Measurements from ENCODE around the gene GALNS. TPM values are rescaled to one million over a fixed set of nuclear protein-coding genes. Genes with fewer than 3 reads are reported as not detected.
"Not testable (repeated sequence)": the region's sequence is repeated elsewhere in the genome, so short reads cannot be mapped to it uniquely, and the experiment has no call there.

GALNS gene
- total RNA-seq (2014; rRNA removed; shearing (Covaris generic)) = 15.2 and 15.4 TPM in 2 replicates
- polyA plus RNA-seq (2015; cell fraction: cytosol; rRNA removed) = 75.3 and 80.6 TPM in 2 replicates
- 31.6 and 36.5 TPM in 2 replicates for polyA plus RNA-seq (2015; cell fraction: nucleus; rRNA removed)

DNA sequence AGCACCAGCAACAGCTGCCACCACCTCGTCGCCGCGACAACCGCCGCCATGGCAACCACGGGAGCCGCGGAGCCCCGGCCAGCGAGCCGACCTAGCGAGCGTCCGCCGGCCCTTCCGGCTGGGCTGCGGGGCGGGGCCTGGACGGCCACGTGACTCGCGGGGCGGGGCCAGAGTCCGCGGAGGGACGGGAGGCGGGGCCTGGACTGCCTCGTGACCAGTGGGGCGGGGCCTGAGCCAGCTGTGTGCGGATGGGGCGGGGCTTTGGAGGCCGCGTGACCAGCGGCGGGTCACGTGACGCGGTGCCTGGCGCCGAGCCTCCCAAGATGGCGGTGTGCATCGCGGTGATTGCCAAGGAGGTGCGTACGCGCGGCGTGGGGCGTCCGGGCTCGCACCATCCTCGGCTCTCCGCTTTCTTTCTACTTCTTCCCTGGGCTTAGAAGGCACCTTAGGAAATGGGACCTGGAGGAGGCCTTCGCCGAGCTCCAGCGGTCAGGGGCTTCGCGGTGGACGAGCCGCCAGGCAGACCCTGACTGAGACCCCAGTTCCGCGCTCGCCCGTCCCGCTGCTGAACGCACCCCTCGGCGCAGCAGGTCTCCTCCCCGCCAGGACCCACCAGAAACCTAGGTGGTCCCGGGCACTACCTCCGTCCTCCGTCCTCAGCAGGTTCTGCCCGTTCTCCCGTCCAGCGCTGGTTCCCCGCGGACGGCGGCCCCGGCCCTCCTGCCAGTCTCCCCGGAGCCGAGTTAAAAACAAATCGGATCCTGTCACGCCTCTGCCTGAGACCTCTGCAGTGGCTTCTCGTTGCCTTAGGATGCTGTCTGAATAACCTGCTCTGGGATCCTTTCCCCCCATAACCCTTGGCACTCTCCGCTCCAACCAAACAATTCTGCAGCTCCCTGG, at the start of gene GALNS, which contains the start of gene TRAPPC2L:
TSS of gene GALNS (minus strand) at position 120 of the 900 bp plus-strand sequence. CDS start at position 50, 70 bp downstream.
TSS of gene TRAPPC2L (plus strand) at position 300 of the 900 bp plus-strand sequence. CDS start at position 324, 24 bp downstream.
- in situ Hi-C loops (cut with HindIII; ENCODE audit: low pct_unique_long_range_greater_than_20kb, low sequenced_read_pairs) = no loop called here
- DNase-seq (ENCODE audit: low read depth, low spot score) = peak; percentile 90

DNA sequence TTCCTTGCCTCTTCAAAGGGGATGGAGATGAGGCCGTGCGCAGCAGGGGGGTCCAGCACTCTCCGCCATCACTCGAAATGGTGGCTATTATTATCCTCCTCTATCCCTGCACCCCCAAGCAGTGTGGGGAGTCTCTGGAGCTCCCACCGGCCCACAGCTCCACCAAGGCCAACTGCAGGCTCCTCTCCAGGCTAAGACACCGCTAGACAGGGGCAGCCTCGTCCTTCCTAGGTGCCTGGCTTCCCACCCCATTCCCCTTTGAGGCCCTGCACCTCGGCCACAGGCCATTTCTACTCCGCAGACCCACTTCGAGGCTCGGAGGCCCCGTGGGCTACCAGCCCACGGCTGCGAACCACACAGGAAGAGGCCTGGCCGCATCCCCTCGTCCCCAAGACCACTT, 49.3 kb upstream of the GALNS start:
- DNase-seq (ENCODE audit: low read depth, low spot score) = no peak
- in situ Hi-C loops (cut with HindIII; ENCODE audit: low pct_unique_long_range_greater_than_20kb, low sequenced_read_pairs) = no loop called here

DNA sequence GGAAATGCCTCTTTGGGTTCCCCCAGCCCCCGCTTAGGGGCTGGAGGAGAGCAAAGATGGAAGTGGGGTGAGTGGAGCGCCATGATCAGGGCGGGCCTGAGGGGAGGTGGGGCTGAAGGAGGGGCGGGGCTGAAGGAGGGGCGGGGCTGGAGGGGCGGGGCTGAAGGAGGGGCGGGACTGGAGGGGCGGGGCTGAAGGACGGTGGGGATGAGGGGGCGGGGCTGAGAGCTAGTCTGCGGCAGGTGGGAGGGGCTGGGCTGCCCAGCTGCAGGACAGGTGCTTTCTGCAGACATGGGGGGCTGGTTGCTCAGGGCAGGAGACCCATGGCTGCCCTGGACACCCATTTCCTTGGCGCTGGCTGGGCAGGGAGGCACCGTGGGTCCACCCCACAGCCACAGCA, 48.8 kb upstream of the GALNS start:
- in situ Hi-C loops (cut with HindIII; ENCODE audit: low pct_unique_long_range_greater_than_20kb, low sequenced_read_pairs) = no loop called here
- peak; percentile 19 for DNase-seq (ENCODE audit: low read depth, low spot score)

- DNase-seq (ENCODE audit: low read depth, low spot score) = no peak
- in situ Hi-C loops (cut with HindIII; ENCODE audit: low pct_unique_long_range_greater_than_20kb, low sequenced_read_pairs) = no loop called here
Measured at GRCh38 chr16:88904676-88905365, 48.1 kb upstream of the GALNS start.

DNA sequence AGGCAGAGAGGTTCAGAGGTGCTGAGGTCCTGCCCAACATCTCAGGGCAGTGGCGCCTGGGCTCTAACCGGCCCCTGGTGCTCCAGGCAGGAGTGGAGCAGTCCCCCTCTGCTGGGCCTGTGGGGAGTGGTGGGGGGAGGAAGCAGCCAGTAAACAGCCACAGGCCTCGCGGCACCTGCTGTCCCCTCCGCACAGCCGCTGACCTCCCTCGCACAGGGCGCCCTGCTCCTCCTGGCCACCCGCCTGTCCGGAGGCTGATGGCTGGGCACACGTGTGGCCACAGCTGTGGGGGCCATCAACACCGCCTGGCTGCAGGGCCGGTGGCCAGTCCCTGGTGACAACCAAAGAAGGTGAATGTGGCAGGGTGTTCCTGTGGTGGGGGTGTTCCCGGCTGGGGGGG, 46.5 kb upstream of the GALNS start:
- DNase-seq (ENCODE audit: low read depth, low spot score) = no peak
- in situ Hi-C loops (cut with HindIII; ENCODE audit: low pct_unique_long_range_greater_than_20kb, low sequenced_read_pairs) = no loop called here

GRCh38 chr16:88902744-88903143, 46.0 kb upstream of the GALNS start:
- in situ Hi-C loops (cut with HindIII; ENCODE audit: low pct_unique_long_range_greater_than_20kb, low sequenced_read_pairs) = no loop called here
- no peak for DNase-seq (ENCODE audit: low read depth, low spot score)

GRCh38 chr16:88901718-88902337, 45.1 kb upstream of the GALNS start:
- DNase-seq (ENCODE audit: low read depth, low spot score) = peak; percentile 12
- in situ Hi-C loops (cut with HindIII; ENCODE audit: low pct_unique_long_range_greater_than_20kb, low sequenced_read_pairs) = no loop called here

DNA sequence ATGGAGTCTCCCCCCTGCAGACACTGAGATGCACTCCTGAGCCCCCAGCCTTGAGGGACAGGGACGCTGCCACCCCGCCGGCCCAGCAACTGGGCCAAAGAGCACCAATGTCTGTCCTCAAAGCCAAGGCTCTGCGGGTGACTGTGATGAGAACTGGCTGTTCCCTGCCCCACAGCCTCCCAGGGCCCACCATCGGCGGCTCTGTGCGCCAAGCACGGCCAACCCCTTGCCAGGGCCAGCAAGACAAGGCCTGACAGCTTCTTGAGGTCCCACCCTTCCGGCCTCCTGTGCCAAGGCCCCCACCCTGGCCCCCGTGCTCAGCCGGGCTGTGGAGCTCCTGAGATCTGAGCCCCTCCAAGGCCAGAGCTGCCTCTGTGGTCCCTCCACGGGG, 43.9 kb upstream of the GALNS start:
- in situ Hi-C loops (cut with HindIII; ENCODE audit: low pct_unique_long_range_greater_than_20kb, low sequenced_read_pairs) = no loop called here
- DNase-seq (ENCODE audit: low read depth, low spot score) = no peak

GRCh38 chr16:88899901-88900661, 43.3 kb upstream of the GALNS start:
- DNase-seq (ENCODE audit: low read depth, low spot score) = no peak
- in situ Hi-C loops (cut with HindIII; ENCODE audit: low pct_unique_long_range_greater_than_20kb, low sequenced_read_pairs) = no loop called here

DNA sequence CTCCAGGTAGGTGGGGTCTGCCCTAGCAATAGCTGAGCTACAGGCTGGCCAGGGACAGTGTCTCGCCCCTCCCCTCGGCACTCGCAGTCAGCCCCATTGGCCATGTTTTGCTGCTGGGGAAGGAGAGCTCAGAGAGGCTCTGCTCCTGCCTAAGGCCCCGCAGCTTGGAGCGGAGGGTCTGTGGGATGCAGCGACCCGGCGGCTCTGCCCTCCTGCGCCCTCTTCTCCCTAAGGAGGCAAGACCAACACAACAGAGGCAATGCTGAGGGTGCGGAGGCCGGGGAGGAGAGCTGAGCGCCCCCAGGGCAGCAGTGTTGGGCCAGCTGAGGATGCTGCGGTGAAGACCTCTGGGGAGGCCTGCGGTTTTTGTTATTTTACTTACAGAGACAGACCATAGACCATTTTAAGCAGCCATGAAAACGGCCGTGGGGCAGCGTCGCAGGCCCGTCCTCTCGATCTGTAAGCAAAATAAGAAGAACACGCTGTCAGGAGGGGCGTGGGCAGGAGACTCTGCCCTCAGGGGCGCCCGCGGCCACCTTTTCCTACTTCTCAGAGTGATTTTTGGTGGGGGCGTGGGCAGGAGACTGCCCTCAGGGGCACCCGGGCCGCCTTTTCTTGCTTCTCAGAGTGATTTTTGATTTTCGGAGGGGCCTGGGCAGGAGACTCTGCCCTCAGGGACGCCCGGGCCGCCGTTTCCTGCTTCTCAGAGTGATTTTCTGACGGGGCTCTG, 41.1 kb upstream of the GALNS start:
- in situ Hi-C loops (cut with HindIII; ENCODE audit: low pct_unique_long_range_greater_than_20kb, low sequenced_read_pairs) = no loop called here
- DNase-seq (ENCODE audit: low read depth, low spot score) = no peak

GRCh38 chr16:88896238-88897070, 39.7 kb upstream of the GALNS start:
- in situ Hi-C loops (cut with HindIII; ENCODE audit: low pct_unique_long_range_greater_than_20kb, low sequenced_read_pairs) = no loop called here
- no peak for DNase-seq (ENCODE audit: low read depth, low spot score)

DNA sequence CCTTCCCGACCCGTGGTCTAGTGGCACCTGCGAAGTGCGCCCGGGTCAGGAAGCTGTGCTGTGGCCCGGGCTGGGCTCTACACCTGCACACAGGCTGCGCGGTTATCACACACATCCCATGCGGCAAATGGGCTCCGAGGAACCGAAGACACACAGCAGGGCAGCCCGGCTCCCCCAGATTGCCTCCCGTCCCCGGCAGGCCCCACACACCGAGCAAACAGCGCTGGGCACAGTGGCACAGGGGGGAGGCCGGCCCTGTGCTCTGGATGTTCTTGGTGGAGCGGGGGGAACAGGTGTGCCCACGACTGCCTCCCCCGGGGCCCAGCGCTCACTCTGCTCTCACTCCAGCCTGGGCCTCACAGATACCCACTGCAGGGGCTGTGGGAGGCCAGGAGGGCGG, 38.6 kb upstream of the GALNS start:
- no peak for DNase-seq (ENCODE audit: low read depth, low spot score)
- in situ Hi-C loops (cut with HindIII; ENCODE audit: low pct_unique_long_range_greater_than_20kb, low sequenced_read_pairs) = no loop called here

GRCh38 chr16:88894681-88895300, 38.0 kb upstream of the GALNS start:
- in situ Hi-C loops (cut with HindIII; ENCODE audit: low pct_unique_long_range_greater_than_20kb, low sequenced_read_pairs) = no loop called here
- no peak for DNase-seq (ENCODE audit: low read depth, low spot score)

DNA sequence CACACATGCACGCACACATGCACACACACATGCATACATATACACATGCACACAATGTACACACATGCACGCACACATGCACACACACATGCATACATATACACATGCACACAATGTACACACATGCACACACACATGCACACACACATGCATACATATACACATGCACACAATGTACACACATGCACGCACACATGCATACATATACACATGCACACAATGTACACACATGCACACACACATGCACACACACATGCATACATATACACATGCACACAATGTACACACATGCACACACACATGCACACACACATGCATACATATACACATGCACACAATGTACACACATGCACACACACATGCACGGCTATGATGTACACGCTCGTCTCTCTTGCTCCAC, 37.5 kb upstream of the GALNS start:
- in situ Hi-C loops (cut with HindIII; ENCODE audit: low pct_unique_long_range_greater_than_20kb, low sequenced_read_pairs); DNase-seq (ENCODE audit: low read depth, low spot score): not testable (repeated sequence)

DNA sequence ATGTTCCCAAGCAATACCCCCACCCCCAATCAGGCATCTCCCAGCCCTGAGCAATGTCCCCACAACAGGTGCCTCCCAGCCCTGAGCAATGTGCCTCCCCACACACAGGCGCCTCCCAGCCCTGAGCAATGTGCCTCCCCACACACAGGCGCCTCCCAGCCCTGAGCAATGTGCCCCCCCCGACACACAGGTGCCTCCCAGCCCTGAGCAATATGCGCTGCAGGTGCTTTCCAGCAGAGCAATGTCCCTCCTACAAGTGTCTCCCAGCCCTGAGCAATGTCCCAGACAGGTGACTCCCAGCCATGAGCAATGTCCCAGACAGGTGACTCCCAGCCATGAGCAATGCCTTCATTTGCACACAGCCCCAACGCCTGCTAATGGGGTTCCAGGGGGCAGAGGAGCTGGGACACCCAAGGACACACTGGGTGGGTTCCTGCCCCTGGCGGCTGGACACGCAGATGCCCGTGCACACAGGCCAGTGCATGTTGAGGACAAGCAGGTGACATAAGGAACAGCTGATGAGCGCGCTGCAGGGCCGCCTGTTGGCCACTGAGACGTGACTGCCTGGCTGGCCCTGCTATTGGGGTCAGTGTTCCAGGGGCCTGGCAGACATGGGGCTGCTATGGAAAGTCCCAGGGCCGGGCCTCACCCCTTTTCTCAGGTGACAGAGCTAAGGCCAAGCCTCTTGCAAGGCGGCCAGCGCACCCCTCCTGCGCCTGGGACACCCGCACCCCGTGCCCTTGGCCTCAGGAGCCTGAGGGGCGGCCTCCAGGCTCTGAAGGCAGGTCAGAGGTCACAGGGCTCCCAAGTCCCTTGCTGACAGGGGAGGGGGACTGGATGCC, 36.6 kb upstream of the GALNS start:
- DNase-seq (ENCODE audit: low read depth, low spot score) = no peak
- in situ Hi-C loops (cut with HindIII; ENCODE audit: low pct_unique_long_range_greater_than_20kb, low sequenced_read_pairs) = no loop called here

Measured in SK-MEL-5 (cell line).